Erythroblast (primary cell): Measurements from ENCODE around the gene ARHGAP42.

Experiments
- GATA1 ChIP-seq: IDR thresholded peaks from 2 replicates; pipeline ENCODE4 v1.6.1; 2011; ENCODE audit warnings: low read depth, mild to moderate bottlenecking, control low read depth, low read length, moderate library complexity
- POLR2A ChIP-seq: IDR thresholded peaks from 2 replicates; pipeline ENCODE4 v1.6.1; 2011; ENCODE audit warnings: mild to moderate bottlenecking, low read length

DNA sequence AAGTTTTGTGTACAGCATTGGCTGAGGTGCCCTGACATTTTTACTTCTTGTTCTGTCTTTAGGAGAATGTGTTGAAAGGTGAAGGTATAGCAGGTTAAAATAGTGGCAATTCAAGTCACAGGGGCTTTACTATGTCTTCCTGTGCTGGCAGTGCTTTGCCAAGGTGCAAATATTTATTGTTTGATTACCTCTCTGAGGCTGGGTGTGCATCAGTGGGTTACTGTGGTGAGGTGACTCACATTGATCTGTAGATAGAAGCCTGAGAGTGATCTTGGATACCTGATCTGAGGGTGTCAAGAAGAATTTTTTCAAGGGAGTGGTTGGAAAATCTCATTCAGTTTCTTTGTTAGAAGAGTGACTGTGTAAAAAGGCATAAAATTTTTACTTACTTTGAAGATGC lies 90.0 kb downstream of the ARHGAP42 start:
- TF ChIP-seq POLR2A (no peak), GATA1 (no peak)
